Bronchial epithelial cell (primary cell): ENCODE results near the gene BRI3. TPM values are rescaled to one million over a fixed set of nuclear protein-coding genes. Genes with fewer than 3 reads are reported as not detected.

Source experiments
- DNase-seq: peaks from one replicate; pipeline ENCODE4 v3.0.0-alpha.2; 2010; ENCODE audit warnings: low read depth
- FAIRE-seq: peaks from 2 replicates; lab custom pipeline; 2011; peaks lifted over from hg19 to GRCh38; lab: Jason Lieb, UNC
- H3K27me3 ChIP-seq: 2 replicates; pipeline ENCODE4 v1.5.1; 2011; ENCODE audit warnings: low read length; ENCODE audit not compliant: control insufficient read depth, insufficient read depth
- H3K36me3 ChIP-seq: 2 replicates; pipeline ENCODE4 v1.5.1; 2011; ENCODE audit warnings: low read length; ENCODE audit not compliant: control insufficient read depth, insufficient read depth
- H3K4me3 ChIP-seq: 2 replicates; pipeline ENCODE4 v1.5.1; 2011; ENCODE audit warnings: mild to moderate bottlenecking, low read depth, low read length, control low read depth
- CTCF ChIP-seq: IDR thresholded peaks from 2 replicates; pipeline ENCODE4 v1.5.1; 2011; ENCODE audit warnings: mild to moderate bottlenecking, moderate library complexity, low read length, control low read depth, inconsistent platforms; ENCODE audit not compliant: insufficient read depth, severe bottlenecking
- total RNA-seq: library from RNA; depleted of rRNA; stranded (reverse); fragments of >200 nt; gene quantifications from 2 replicates; pipeline ENCODE4 v1.2.1, GENCODE V29; 2014

BRI3 gene
- total RNA-seq, 1 donor from 2014 or later, result 53.7 TPM

GRCh38 chr7:98330926-98331529 is 49.5 kb downstream of the BRI3 start:
- FAIRE-seq, result no peak
- H3K4me3 ChIP-seq, result no peak overlapping the region

GRCh38 chr7:98334081-98334480 is 52.6 kb downstream of the BRI3 start:
- no peak for FAIRE-seq
- peaks cover 4% of the 10 kb centered on the region for H3K36me3 ChIP-seq
- no peaks in the 10 kb centered on the region for H3K27me3 ChIP-seq
- DNase-seq, result no peak
- TF ChIP-seq CTCF, result no peak
- H3K4me3 ChIP-seq, result no peak overlapping the region

More at GRCh38 chr7:98330926-98331529, 49.5 kb downstream of the BRI3 start:
- TF ChIP-seq CTCF, result no peak
- Histone ChIP-seq H3K27me3 (no peaks in the 10 kb centered on the region), H3K36me3 (peaks cover 6% of the 10 kb centered on the region)
- DNase-seq, result no peak

- no peak for DNase-seq
- no peaks in the 10 kb centered on the region for H3K27me3 ChIP-seq
- no peak for TF ChIP-seq CTCF
- H3K36me3 ChIP-seq, result peaks cover 4% of the 10 kb centered on the region
- FAIRE-seq, result no peak
- no peak overlapping the region for H3K4me3 ChIP-seq
These were observed 54.0 kb downstream of the BRI3 start for GRCh38 chr7:98335411-98335977.

GRCh38 chr7:98338441-98338840 is 57.0 kb downstream of the BRI3 start:
- H3K4me3 ChIP-seq, result no peak overlapping the region
- DNase-seq (no peak), FAIRE-seq (no peak)

GRCh38 chr7:98339043-98339442 is 57.6 kb downstream of the BRI3 start:
- Histone ChIP-seq H3K4me3 (no peak overlapping the region), H3K36me3 (peaks cover 3% of the 10 kb centered on the region), H3K27me3 (no peaks in the 10 kb centered on the region)
- DNase-seq, result no peak
- no peak for TF ChIP-seq CTCF
- FAIRE-seq, result no peak

More at GRCh38 chr7:98338441-98338840, 57.0 kb downstream of the BRI3 start:
- TF ChIP-seq CTCF, result no peak
- Histone ChIP-seq H3K36me3 (peaks cover 1% of the 10 kb centered on the region), H3K27me3 (no peaks in the 10 kb centered on the region)

GRCh38 chr7:98341106-98341505 is 59.6 kb downstream of the BRI3 start:
- peaks cover 3% of the 10 kb centered on the region for H3K36me3 ChIP-seq
- no peak for TF ChIP-seq CTCF
- no peak for DNase-seq
- no peaks in the 10 kb centered on the region for H3K27me3 ChIP-seq
- no peak overlapping the region for H3K4me3 ChIP-seq
- no peak for FAIRE-seq
